Lung microvascular endothelial cell (primary cell): ENCODE measurements around the gene IP6K3. TPM values are rescaled to one million over a fixed set of nuclear protein-coding genes. Genes with fewer than 3 reads are reported as not detected.

Experiments
- DNase-seq, 2 donors: peaks; one replicate each; pipeline versions ENCODE4 v3.0.0 to v3.0.0-alpha.2; 2010; ENCODE audit warnings: low read depth in 2 of 2
- total RNA-seq: library from RNA; depleted of rRNA; stranded (reverse); fragments of >200 nt; gene quantifications from 2 replicates; pipeline ENCODE4 v1.2.1, GENCODE V29; 2014

The IP6K3 gene
- total RNA-seq, 1 donor from 2014 or later = not detected

- DNase-seq = no peak
Measured at GRCh38 chr6:33778444-33779121, 31.9 kb upstream of the IP6K3 start.

- DNase-seq = no peak
Measured at GRCh38 chr6:33777398-33778388, 31.0 kb upstream of the IP6K3 start.

DNA sequence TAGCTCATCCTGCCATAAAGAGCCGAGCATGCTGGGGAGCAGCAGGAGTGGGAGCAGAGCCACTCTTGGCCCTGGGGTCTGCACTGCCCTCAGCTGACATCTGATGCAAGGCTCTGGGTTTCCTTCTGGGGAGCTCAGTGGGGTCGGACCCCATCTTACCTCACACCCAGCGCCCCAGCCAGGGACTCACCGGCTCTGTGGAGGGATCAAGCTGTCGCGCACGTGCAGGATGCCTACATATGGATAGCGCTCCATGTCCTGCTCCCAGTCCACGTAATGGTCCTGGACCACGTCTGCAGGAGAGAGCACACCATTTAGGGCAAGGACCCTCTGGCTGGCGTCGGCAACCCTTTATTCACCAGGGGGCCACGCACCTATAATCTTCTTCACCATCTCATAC lies 30.1 kb upstream of the IP6K3 start:
- no peak for DNase-seq

- no peak for DNase-seq
Measured at GRCh38 chr6:33776186-33776585, 29.5 kb upstream of the IP6K3 start.

DNA sequence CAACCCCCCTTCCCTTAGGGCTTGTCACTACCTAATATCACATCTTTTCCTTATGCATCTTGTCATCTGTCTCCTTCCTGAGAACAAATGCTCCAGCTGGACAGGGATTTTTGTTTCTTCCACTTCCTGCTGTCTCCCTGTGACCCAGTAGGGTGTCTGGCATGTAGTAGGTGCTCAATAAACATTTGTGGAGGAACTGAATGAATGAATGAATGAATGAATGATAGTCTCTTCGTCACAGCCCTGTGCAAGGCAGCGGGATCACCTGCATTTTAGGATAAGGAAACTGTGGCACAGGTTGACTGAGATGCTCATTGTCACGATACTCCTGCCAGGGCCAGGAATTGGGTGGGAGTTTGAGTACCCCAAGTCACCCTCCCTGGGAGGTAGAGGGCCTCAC lies 28.1 kb upstream of the IP6K3 start:
- no peak for DNase-seq

- no peak for DNase-seq
Measured at GRCh38 chr6:33772902-33773472, 26.3 kb upstream of the IP6K3 start.

- DNase-seq = peak in 1 of 2 donors; percentile 59
Measured at GRCh38 chr6:33772082-33772830, 25.6 kb upstream of the IP6K3 start.

GRCh38 chr6:33771146-33772081 lies 24.7 kb upstream of the IP6K3 start:
- peak; percentile 82 to 93 for DNase-seq

DNA sequence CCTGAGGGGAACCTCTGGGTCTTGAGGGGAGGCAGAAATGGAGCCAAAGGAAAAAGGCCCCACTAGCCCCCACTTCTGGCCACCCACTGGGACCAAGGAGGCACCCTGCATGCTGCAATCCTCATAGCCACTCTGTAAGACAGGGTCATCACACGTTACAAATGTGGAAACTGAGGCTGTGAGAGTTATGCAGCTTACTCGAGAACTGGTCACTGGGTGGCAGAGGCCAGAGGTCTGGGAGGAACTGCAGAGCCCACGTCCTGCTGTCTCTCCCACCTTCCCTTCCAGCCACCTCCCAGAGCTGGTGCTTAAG lies 24.1 kb upstream of the IP6K3 start:
- no peak for DNase-seq

GRCh38 chr6:33770124-33770832 lies 23.6 kb upstream of the IP6K3 start:
- DNase-seq = no peak

- DNase-seq = no peak
Measured at GRCh38 chr6:33769248-33769821, 22.6 kb upstream of the IP6K3 start.

GRCh38 chr6:33768644-33769120 lies 22.0 kb upstream of the IP6K3 start:
- peak; percentile 86 to 87 for DNase-seq

- no peak for DNase-seq
Measured at GRCh38 chr6:33766921-33767907, 20.5 kb upstream of the IP6K3 start.

GRCh38 chr6:33765368-33765767 lies 18.7 kb upstream of the IP6K3 start:
- no peak for DNase-seq

GRCh38 chr6:33764036-33764435 lies 17.3 kb upstream of the IP6K3 start:
- no peak for DNase-seq

DNA sequence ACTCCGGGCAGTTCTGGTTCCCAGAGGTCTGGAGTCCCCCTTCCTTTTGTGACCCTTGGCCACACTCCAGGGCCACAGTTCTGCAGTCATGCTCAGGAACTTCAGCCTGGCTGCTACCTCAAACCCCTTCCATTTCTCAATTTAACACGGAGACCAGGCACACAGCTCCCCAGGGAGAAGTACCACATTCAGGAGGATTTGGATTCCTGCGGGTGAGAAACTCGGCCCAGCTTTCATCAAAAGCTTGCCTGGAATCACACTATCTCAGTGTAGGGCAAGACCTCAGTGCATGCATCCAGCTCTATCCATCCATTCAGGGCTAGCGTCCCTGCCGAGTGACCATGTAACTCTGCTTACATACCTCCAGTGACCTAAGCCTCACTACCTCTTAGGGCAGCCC lies 16.8 kb upstream of the IP6K3 start:
- no peak for DNase-seq

DNA sequence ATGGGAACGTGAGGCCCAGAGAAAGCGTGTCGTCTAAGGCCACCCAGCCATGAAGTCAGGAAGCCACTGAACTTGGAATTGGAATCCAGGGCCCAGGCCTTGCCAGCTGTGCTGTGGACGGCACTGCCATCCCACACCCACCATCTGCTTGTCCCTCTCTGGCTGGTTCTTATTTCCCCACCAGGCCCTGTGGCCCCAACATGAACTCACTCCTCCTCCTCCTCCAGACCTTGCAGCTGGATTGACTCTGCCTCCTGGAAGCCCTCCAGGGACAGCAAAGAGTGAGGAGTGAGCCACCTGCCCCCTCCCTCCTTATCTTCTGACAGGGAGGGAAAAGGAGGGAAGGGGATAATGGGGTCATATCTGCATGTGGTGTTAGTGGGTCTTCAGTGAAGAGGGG lies 16.0 kb upstream of the IP6K3 start:
- DNase-seq = no peak

DNA sequence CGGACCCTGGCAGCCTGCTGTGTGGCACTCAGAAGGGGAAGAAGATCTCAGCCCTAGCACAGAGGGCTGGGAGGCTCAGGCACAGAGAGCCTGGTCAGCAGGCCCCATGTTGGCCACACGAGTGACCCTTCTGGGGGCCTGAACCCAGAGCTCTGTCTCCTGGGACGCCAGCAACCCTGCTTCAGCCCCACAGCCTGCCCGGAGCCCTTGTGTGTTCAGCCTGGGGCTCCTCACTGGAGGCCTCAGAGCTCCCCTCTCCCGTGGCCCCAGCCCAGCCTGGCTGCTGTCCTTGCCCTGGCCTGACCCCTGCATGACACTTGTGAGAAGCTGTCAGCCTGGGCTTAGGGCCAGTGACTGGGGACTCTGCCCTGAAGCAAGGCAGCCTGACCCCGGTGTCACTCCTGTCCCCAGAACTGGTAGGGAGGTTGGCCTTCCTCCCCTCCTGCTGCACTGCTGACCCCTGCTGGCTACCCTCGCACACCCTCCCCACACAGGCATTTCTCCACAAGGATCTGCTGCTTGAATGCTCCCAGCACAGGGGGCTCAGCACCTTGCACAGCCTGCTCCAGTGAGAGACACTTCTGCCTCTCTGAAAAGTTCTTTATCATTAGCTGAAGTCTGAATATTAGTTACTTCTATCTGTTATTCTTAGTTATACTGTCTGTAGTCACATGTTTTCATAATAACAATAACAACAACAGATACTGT lies 15.4 kb upstream of the IP6K3 start:
- peak; percentile 44 to 72 for DNase-seq
